Smooth muscle cell (in vitro differentiated cells): ENCODE measurements around the gene RSF1. TPM values are rescaled to one million over a fixed set of nuclear protein-coding genes. Genes with fewer than 3 reads are reported as not detected.

ENCODE experiments used
- DNase-seq: peaks from one replicate; lab custom pipeline; 2025; ENCODE audit not compliant: unreplicated experiment; lab: John Stamatoyannopoulos, UW
- H2AFZ ChIP-seq: fragments of 200-600 bp; sonication (generic); 2 replicates; pipeline ENCODE4 v1.6.0; 2016; ENCODE audit warnings: antibody characterized with exemption, low read depth, mild to moderate bottlenecking
- H3F3A ChIP-seq: fragments of 200-600 bp; sonication (generic); 2 replicates; pipeline ENCODE4 v1.6.0; 2017; ENCODE audit warnings: antibody characterized with exemption, low read depth
- H3K27ac ChIP-seq: fragments of 200-600 bp; sonication (generic); 2 replicates; pipeline ENCODE4 v1.5.1; 2016; ENCODE audit warnings: low read depth, mild to moderate bottlenecking
- H3K27me3 ChIP-seq: fragments of 200-600 bp; sonication (generic); 2 replicates; pipeline ENCODE4 v1.6.1; 2016; ENCODE audit warnings: low read depth, mild to moderate bottlenecking
- H3K36me3 ChIP-seq: fragments of 200-600 bp; sonication (generic); 2 replicates; pipeline ENCODE4 v1.5.1; 2016; ENCODE audit warnings: low read depth
- H3K4me1 ChIP-seq: fragments of 200-600 bp; sonication (generic); 2 replicates; pipeline ENCODE4 v1.5.1; 2016; ENCODE audit warnings: low read depth
- H3K4me2 ChIP-seq: fragments of 200-600 bp; sonication (generic); 2 replicates; pipeline ENCODE4 v1.6.0; 2016; ENCODE audit warnings: mild to moderate bottlenecking
- H3K4me3 ChIP-seq: fragments of 200-600 bp; sonication (generic); 2 replicates; pipeline ENCODE4 v1.5.1; 2016; ENCODE audit warnings: mild to moderate bottlenecking
- H3K79me2 ChIP-seq: fragments of 200-600 bp; sonication (generic); 2 replicates; pipeline ENCODE4 v1.6.0; 2016; ENCODE audit warnings: low read depth, mild to moderate bottlenecking
- H3K9ac ChIP-seq: fragments of 200-600 bp; sonication (generic); 2 replicates; pipeline ENCODE4 v1.6.0; 2016; ENCODE audit warnings: low read depth
- H3K9me3 ChIP-seq: fragments of 200-600 bp; sonication (generic); replicated peaks from 2 replicates; pipeline ENCODE4 v1.5.1; 2016; ENCODE audit warnings: low read depth
- H4K20me1 ChIP-seq: fragments of 200-600 bp; sonication (generic); 2 replicates; pipeline ENCODE4 v1.6.0; 2016; ENCODE audit warnings: low read depth
- WGBS: methylation state at CpG from one replicate; pipeline ENCODE4 v1.1.7; 2016; ENCODE audit warnings: low lambda C conversion rate; 5-methylcytosine and 5-hydroxymethylcytosine counted together
- polyA plus RNA-seq: library from polyadenylated mRNA; unstranded; fragments of >200 nt; fragmentation: Nextera tagmentation; extraction: Ambion mirVana; gene quantifications from 2 replicates; pipeline ENCODE4 v1.2.1, GENCODE V29; 2016
- total RNA-seq: library from RNA; depleted of rRNA; stranded (reverse); fragments of >200 nt; gene quantifications from 2 replicates; pipeline ENCODE4 v1.2.3, GENCODE V29; 2014
- TF ChIP-seq, protein P1 (sequence below): fragments of 200-600 bp; sonication (generic); IDR thresholded peaks from 2 replicates; pipeline ENCODE4 v1.5.1; 2017; ENCODE audit warnings: borderline replicate concordance, mild to moderate bottlenecking, antibody characterized with exemption; ENCODE audit not compliant: insufficient read depth, poor library complexity, severe bottlenecking

Gene RSF1
- total and polyA plus RNA-seq, 2 experiments from 2014 or later, result 39.6 to 62.6 TPM

DNA sequence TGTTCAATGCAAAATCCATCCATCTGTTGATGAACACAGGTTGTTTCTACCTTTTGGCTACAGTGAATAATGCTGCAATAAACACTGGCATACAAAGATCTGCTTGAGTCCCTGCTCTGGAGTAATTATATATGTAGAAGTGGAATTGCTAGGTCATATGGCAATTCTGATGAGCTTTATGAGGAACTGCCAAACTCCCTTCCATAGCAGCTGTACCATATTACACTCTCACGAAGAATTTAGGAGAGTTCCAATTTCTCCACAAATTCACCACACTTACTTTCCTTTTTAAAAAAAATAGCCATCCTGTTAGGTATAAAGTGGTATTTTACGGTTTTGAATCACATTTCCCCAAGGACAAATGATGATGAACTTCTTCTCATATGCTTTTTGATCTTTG, 62.2 kb downstream of the RSF1 start:
- H3F3A ChIP-seq, result no peaks in the 10 kb centered on the region
- TF ChIP-seq, protein P1, sequence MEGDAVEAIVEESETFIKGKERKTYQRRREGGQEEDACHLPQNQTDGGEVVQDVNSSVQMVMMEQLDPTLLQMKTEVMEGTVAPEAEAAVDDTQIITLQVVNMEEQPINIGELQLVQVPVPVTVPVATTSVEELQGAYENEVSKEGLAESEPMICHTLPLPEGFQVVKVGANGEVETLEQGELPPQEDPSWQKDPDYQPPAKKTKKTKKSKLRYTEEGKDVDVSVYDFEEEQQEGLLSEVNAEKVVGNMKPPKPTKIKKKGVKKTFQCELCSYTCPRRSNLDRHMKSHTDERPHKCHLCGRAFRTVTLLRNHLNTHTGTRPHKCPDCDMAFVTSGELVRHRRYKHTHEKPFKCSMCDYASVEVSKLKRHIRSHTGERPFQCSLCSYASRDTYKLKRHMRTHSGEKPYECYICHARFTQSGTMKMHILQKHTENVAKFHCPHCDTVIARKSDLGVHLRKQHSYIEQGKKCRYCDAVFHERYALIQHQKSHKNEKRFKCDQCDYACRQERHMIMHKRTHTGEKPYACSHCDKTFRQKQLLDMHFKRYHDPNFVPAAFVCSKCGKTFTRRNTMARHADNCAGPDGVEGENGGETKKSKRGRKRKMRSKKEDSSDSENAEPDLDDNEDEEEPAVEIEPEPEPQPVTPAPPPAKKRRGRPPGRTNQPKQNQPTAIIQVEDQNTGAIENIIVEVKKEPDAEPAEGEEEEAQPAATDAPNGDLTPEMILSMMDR, result no peak
- no peak for DNase-seq
- H3K9ac ChIP-seq, result no peak overlapping the region
- H4K20me1 ChIP-seq, result peaks cover 82% of the 10 kb centered on the region
- 95% methylated on average over 2 of the region's 2 CpGs for WGBS
- H3K36me3 ChIP-seq, result peaks cover 5% of the 10 kb centered on the region
- no peak overlapping the region for H3K4me3 ChIP-seq
- H3K79me2 ChIP-seq, result peaks cover 24% of the 10 kb centered on the region
- H3K4me2 ChIP-seq, result no peak overlapping the region
- H3K4me1 ChIP-seq, result peaks cover 5% of the 10 kb centered on the region
- H3K27me3 ChIP-seq, result no peaks in the 10 kb centered on the region
- H2AFZ ChIP-seq, result no peak overlapping the region
- no peaks in the 10 kb centered on the region for H3K9me3 ChIP-seq
- no peak overlapping the region for H3K27ac ChIP-seq

DNA sequence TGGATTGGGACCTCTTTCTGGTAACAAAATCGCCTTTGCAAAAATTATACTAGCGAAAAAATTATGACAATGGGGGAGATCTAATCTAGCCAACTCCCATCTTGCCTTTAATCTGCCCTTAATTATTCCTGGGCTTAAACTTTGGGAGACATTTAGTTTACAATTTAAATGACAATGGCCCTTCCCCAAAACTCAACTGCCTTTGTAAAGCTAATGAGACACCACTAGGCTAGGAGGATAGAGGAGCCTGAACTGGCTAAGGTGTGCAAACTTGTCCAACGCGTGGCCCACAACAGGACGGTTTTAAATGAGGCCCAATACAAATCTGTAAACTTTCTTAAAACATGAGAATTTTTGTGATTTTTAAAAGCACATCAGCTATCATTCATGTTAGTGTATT, 67.3 kb downstream of the RSF1 start:
- Histone ChIP-seq H3K27ac (no peak overlapping the region), H3K9me3 (no peaks in the 10 kb centered on the region), H3K79me2 (peaks cover 56% of the 10 kb centered on the region), H3K4me1 (peaks cover 15% of the 10 kb centered on the region), H3K4me3 (no peak overlapping the region), H3F3A (no peaks in the 10 kb centered on the region), H3K4me2 (no peak overlapping the region), H3K9ac (no peak overlapping the region), H4K20me1 (peaks cover 88% of the 10 kb centered on the region), H3K27me3 (no peaks in the 10 kb centered on the region), H3K36me3 (no peaks in the 10 kb centered on the region), H2AFZ (no peak overlapping the region)
- TF ChIP-seq, protein P1, result no peak
- 66% methylated on average over 5 of the region's 5 CpGs for WGBS
- no peak for DNase-seq

DNA sequence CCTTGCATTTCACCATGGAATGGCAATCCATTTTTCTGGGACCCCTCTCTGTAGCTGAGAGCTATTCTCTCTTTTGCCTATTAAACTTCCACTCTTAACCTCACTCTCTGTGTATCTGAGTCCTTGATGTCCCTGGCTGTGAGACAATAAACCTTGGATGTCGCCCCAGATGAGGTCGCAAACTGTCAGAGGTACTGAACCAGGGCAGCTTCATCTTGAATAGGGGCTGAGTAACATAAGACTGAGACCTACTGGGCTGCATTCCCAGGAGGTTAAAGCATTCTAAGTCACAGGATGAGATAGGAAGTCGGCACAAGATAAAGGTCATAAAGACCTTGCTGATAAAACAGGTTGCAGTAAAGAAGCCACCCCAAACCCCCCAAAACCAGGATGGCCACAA, 68.0 kb downstream of the RSF1 start:
- Histone ChIP-seq H3K27me3 (no peaks in the 10 kb centered on the region), H3K4me1 (peaks cover 15% of the 10 kb centered on the region), H2AFZ (no peak overlapping the region), H3K9ac (no peak overlapping the region), H3K4me2 (no peak overlapping the region), H4K20me1 (peaks cover 88% of the 10 kb centered on the region), H3K27ac (no peak overlapping the region), H3F3A (no peaks in the 10 kb centered on the region), H3K79me2 (peaks cover 54% of the 10 kb centered on the region), H3K9me3 (no peaks in the 10 kb centered on the region), H3K4me3 (no peak overlapping the region), H3K36me3 (no peaks in the 10 kb centered on the region)
- TF ChIP-seq, protein P1, result no peak
- no peak for DNase-seq
- WGBS, result 20% methylated on average over 3 of the region's 3 CpGs

DNA sequence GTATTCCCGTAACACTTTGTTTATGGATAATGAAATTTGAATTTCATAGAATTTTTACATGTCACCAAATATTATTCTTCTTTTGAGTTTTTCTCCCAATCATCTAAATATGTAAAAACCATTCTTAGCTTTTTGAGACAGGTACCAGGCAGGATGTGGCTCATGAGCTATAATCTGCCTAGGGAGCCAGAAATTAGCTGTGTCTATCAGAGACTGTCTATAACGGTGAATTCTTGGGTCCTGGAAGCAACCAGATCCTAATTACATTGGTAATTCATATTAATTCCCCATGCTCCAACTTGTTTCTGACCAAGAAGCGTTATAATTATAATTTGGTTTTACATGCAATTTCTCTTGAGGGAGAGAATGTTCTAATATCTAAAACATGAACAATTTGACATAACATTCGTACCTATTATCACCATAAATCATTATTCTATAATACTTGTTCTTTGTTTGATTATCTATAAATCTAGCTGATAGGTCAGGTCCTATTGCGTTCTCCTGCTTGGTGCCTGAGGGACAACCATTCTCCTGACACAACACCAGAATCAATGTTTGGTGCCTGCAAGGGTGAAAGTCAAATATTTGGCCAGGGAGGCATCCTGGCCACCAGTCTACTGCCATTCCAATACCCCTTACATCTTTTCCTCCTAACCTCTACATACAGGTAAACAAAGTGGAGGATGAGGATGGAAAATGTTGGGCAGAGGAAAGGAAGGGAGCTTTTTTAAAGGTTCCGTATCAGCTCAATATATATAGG, 69.9 kb downstream of the RSF1 start:
- Histone ChIP-seq H3K4me2 (no peak overlapping the region), H4K20me1 (peaks cover 90% of the 10 kb centered on the region), H3K4me1 (peaks cover 15% of the 10 kb centered on the region), H3K9me3 (no peaks in the 10 kb centered on the region), H3K27ac (no peak overlapping the region), H3K27me3 (no peaks in the 10 kb centered on the region), H3K36me3 (no peaks in the 10 kb centered on the region), H3K79me2 (peaks cover 54% of the 10 kb centered on the region), H3K4me3 (no peak overlapping the region), H3K9ac (no peak overlapping the region), H2AFZ (no peak overlapping the region), H3F3A (no peaks in the 10 kb centered on the region)
- no peak for DNase-seq
- 95% methylated on average over 6 of the region's 6 CpGs for WGBS
- TF ChIP-seq, protein P1, result no peak
